MCF 10A (cell line): ENCODE data around the gene TIMM50. TPM values are rescaled to one million over a fixed set of nuclear protein-coding genes. Genes with fewer than 3 reads are reported as not detected.

Source experiments
- BruUV-seq: library from RNA; stranded (reverse); fragments of 400-500 nt; replicated peaks from 2 replicates; lab custom pipeline; 2021; lab: Mats Ljungman, UMichigan
- CTCF ChIA-PET: fragments of 300-600 bp; sonication (Branson Sonifier 250); formaldehyde crosslinking; extraction: SDS; loops from one replicate; lab custom pipeline; 2021; ENCODE audit warnings: antibody characterized with exemption, inconsistent platforms; lab: Yijun Ruan, JAX
- POLR2A ChIA-PET: fragments of 300-600, 350-650 bp; sonication (Branson Sonifier 250); formaldehyde crosslinking; extraction: SDS; loops from one replicate; lab custom pipeline; 2020; ENCODE audit warnings: antibody characterized with exemption, inconsistent platforms; lab: Yijun Ruan, JAX
- DNase-seq: peaks from one replicate; pipeline ENCODE4 v3.0.0-alpha.2; 2018; ENCODE audit not compliant: unreplicated experiment
- H3K27ac Mint-ChIP-seq: one replicate; pipeline ENCODE4 v1.8.0; 2022; ENCODE audit warnings: mild to moderate bottlenecking, low read depth, mixed read lengths; ENCODE audit not compliant: unreplicated experiment
- H3K27me3 Mint-ChIP-seq: one replicate; pipeline ENCODE4 v1.8.0; 2022; ENCODE audit warnings: mixed read lengths; ENCODE audit not compliant: insufficient read depth, unreplicated experiment
- H3K36me3 Mint-ChIP-seq: one replicate; pipeline ENCODE4 v1.8.0; 2022; ENCODE audit warnings: mild to moderate bottlenecking, moderate library complexity, mixed read lengths; ENCODE audit not compliant: insufficient read depth, unreplicated experiment
- H3K4me1 Mint-ChIP-seq: one replicate; pipeline ENCODE4 v1.8.0; 2022; ENCODE audit warnings: mixed read lengths; ENCODE audit not compliant: insufficient read depth, unreplicated experiment
- H3K4me3 Mint-ChIP-seq: one replicate; pipeline ENCODE4 v1.8.0; 2022; ENCODE audit warnings: mild to moderate bottlenecking, moderate library complexity, mixed read lengths; ENCODE audit not compliant: unreplicated experiment
- H3K9me3 Mint-ChIP-seq: one replicate; pipeline ENCODE4 v1.8.0; 2022; ENCODE audit warnings: mixed read lengths; ENCODE audit not compliant: unreplicated experiment
- CTCF ChIP-seq: fragments of 200-600 bp; IDR thresholded peaks from one replicate; pipeline ENCODE4 v1.8.0; 2022; ENCODE audit warnings: antibody characterized with exemption, mild to moderate bottlenecking; ENCODE audit not compliant: unreplicated experiment
- intact Hi-C: fragments of 100-400 bp; cut with micrococcal nuclease; formaldehyde crosslinking; loops from 2 replicates; pipeline ENCODE4 v1.14.1; 2022
- total RNA-seq: library from RNA; stranded (reverse); gene quantifications from 2 replicates; pipeline ENCODE4 v1.2.3, GENCODE V29; 2022

The TIMM50 gene
- total RNA-seq, 1 experiment from 2014 or later = 94.2 TPM

- TF ChIP-seq CTCF = no peak
- DNase-seq = no peak
- POLR2A ChIA-PET = interaction anchor here (0.6 to 0.8 kb wide), 2 partner anchors 99 to 173 kb away, joined by 3 read pairs; partner anchors contain the start of genes MED29 and PAF1
- Mint-ChIP-seq H3K9me3 (no peaks in the 10 kb centered on the region), H3K4me1 (peaks cover 7% of the 10 kb centered on the region), H3K4me3 (no peak overlapping the region), H3K27me3 (no peaks in the 10 kb centered on the region), H3K36me3 (peaks cover 62% of the 10 kb centered on the region), H3K27ac (no peak overlapping the region)
- CTCF ChIA-PET = interaction anchor here (0.6 to 1.0 kb wide), 4 partner anchors 13 to 61 kb away, joined by 3 to 4 read pairs (median 3); no protein-coding TSS in a partner anchor
- intact Hi-C loops = no loop called here
- no TSS peak for BruUV-seq
These were observed 9.1 kb downstream of the TIMM50 start for GRCh38 chr19:39489756-39490155.

- no peaks in the 10 kb centered on the region for H3K9me3 Mint-ChIP-seq
- no peaks in the 10 kb centered on the region for H3K27me3 Mint-ChIP-seq
- no peak overlapping the region for H3K4me3 Mint-ChIP-seq
- CTCF ChIA-PET = interaction anchor here (0.7 to 1.6 kb wide), 3 partner anchors 18 to 52 kb away, joined by 3 read pairs; no protein-coding TSS in a partner anchor
- BruUV-seq = no TSS peak
- POLR2A ChIA-PET = interaction anchor here (0.6 to 1.0 kb wide), 3 partner anchors 41 to 1401 kb away, joined by 3 to 5 read pairs (median 5); no protein-coding TSS in a partner anchor
- intact Hi-C loops = no loop called here
- no peak for TF ChIP-seq CTCF
- peaks cover 51% of the 10 kb centered on the region for H3K36me3 Mint-ChIP-seq
- H3K4me1 Mint-ChIP-seq = peaks cover 7% of the 10 kb centered on the region
- H3K27ac Mint-ChIP-seq = no peak overlapping the region
- DNase-seq = no peak
These were observed 11.6 kb downstream of the TIMM50 start for GRCh38 chr19:39492225-39492624.

GRCh38 chr19:39492788-39493187 lies 12.2 kb downstream of the TIMM50 start:
- Mint-ChIP-seq H3K4me1 (peaks cover 7% of the 10 kb centered on the region), H3K27me3 (peaks cover 2% of the 10 kb centered on the region), H3K36me3 (peaks cover 48% of the 10 kb centered on the region), H3K9me3 (no peaks in the 10 kb centered on the region), H3K27ac (no peak overlapping the region), H3K4me3 (no peak overlapping the region)
- TF ChIP-seq CTCF = no peak
- intact Hi-C loops = no loop called here
- POLR2A ChIA-PET = interaction anchor here (0.6 kb wide), 1 partner anchor 1401 kb away, joined by 5 read pairs; no protein-coding TSS in a partner anchor
- no TSS peak for BruUV-seq
- DNase-seq = no peak
- CTCF ChIA-PET = interaction anchor here (0.7 to 1.6 kb wide), 3 partner anchors 18 to 53 kb away, joined by 3 read pairs; no protein-coding TSS in a partner anchor

GRCh38 chr19:39494661-39495060 lies 14.0 kb downstream of the TIMM50 start:
- TF ChIP-seq CTCF = no peak
- CTCF ChIA-PET = interaction anchor here (1.0 kb wide), 1 partner anchor 9 kb away, joined by 3 read pairs; no protein-coding TSS in a partner anchor
- Mint-ChIP-seq H3K27ac (no peak overlapping the region), H3K27me3 (peaks cover 21% of the 10 kb centered on the region), H3K4me1 (peaks cover 14% of the 10 kb centered on the region), H3K9me3 (no peaks in the 10 kb centered on the region), H3K36me3 (peaks cover 35% of the 10 kb centered on the region), H3K4me3 (no peak overlapping the region)
- POLR2A ChIA-PET = no interaction called here
- intact Hi-C loops = no loop called here
- no TSS peak for BruUV-seq
- no peak for DNase-seq
